H9 (cell line): ENCODE results near the gene CC2D1A. TPM values are rescaled to one million over a fixed set of nuclear protein-coding genes. Genes with fewer than 3 reads are reported as not detected.

Experiments used
- DNase-seq: peaks from one replicate; pipeline ENCODE4 v3.0.0-alpha.2; 2017
- H2AFZ ChIP-seq: one replicate; pipeline ENCODE4 v1.6.1; 2013; ENCODE audit warnings: mild to moderate bottlenecking, low read length, control low read depth, moderate library complexity
- H2AK5ac ChIP-seq: 2 replicates; pipeline ENCODE4 v1.6.1; 2013; ENCODE audit warnings: low read length, control low read depth, mixed read lengths; ENCODE audit not compliant: insufficient read length
- H2BK120ac ChIP-seq: one replicate; pipeline ENCODE4 v1.6.1; 2013; ENCODE audit warnings: low read depth, mild to moderate bottlenecking, low read length, control low read depth, inconsistent platforms; ENCODE audit not compliant: poor library complexity, severe bottlenecking
- H2BK12ac ChIP-seq: 2 replicates; pipeline ENCODE4 v1.6.1; 2013; ENCODE audit warnings: low read length, control low read depth, mixed read lengths, low read depth; ENCODE audit not compliant: insufficient read length
- H2BK15ac ChIP-seq: 2 replicates; pipeline ENCODE4 v1.6.1; 2013; ENCODE audit warnings: low read depth, low read length, control low read depth
- H2BK20ac ChIP-seq: one replicate; pipeline ENCODE4 v1.6.1; 2013; ENCODE audit warnings: low read depth, mild to moderate bottlenecking, low read length, control low read depth, inconsistent platforms; ENCODE audit not compliant: poor library complexity, severe bottlenecking
- H2BK5ac ChIP-seq: 2 replicates; pipeline ENCODE4 v1.6.1; 2013; ENCODE audit warnings: low read length, control low read depth, mixed read lengths; ENCODE audit not compliant: insufficient read length
- H3K14ac ChIP-seq: 2 replicates; pipeline ENCODE4 v1.6.1; 2013; ENCODE audit warnings: low read length, control low read depth; ENCODE audit not compliant: insufficient read depth
- H3K18ac ChIP-seq: 2 replicates; pipeline ENCODE4 v1.6.1; 2013; ENCODE audit warnings: low read depth, mild to moderate bottlenecking, mixed read lengths, low read length, control low read depth; ENCODE audit not compliant: insufficient read length
- H3K23ac ChIP-seq: 2 replicates; pipeline ENCODE4 v1.6.1; 2013; ENCODE audit warnings: low read length, control low read depth, mixed read lengths, low read depth; ENCODE audit not compliant: insufficient read length
- H3K23me2 ChIP-seq: 2 replicates; pipeline ENCODE4 v1.6.1; 2013; ENCODE audit warnings: low read depth, mild to moderate bottlenecking, mixed read lengths, low read length, control low read depth; ENCODE audit not compliant: insufficient read length, poor library complexity, severe bottlenecking
- H3K27ac ChIP-seq: 2 replicates; pipeline ENCODE4 v1.5.1; 2013; ENCODE audit warnings: low read length, control low read depth, mixed read lengths, low read depth; ENCODE audit not compliant: insufficient read length
- H3K27me3 ChIP-seq: 2 replicates; pipeline ENCODE4 v1.6.1; 2013; ENCODE audit warnings: low read length, control low read depth, inconsistent platforms; ENCODE audit not compliant: insufficient read depth
- H3K4ac ChIP-seq: 2 replicates; pipeline ENCODE4 v1.6.1; 2013; ENCODE audit warnings: low read depth, mild to moderate bottlenecking, control low read depth, inconsistent platforms, low read length, moderate library complexity
- H3K4me1 ChIP-seq: 2 replicates; pipeline ENCODE4 v1.6.1; 2013; ENCODE audit warnings: low read length, control low read depth, inconsistent platforms; ENCODE audit not compliant: insufficient read depth
- H3K4me2 ChIP-seq: 2 replicates; pipeline ENCODE4 v1.6.1; 2013; ENCODE audit warnings: low read length, control low read depth, mixed read lengths; ENCODE audit not compliant: insufficient read length, insufficient read depth
- H3K56ac ChIP-seq: 2 replicates; pipeline ENCODE4 v1.6.1; 2013; ENCODE audit warnings: low read depth, mild to moderate bottlenecking, mixed read lengths, low read length, control low read depth; ENCODE audit not compliant: insufficient read length
- H3K79me1 ChIP-seq: 2 replicates; pipeline ENCODE4 v1.6.1; 2013; ENCODE audit warnings: low read depth, mild to moderate bottlenecking, moderate library complexity, low read length, control low read depth, inconsistent platforms; ENCODE audit not compliant: insufficient read depth, poor library complexity, severe bottlenecking
- H3K79me2 ChIP-seq: 2 replicates; pipeline ENCODE4 v1.6.1; 2013; ENCODE audit warnings: low read length, control low read depth, inconsistent platforms; ENCODE audit not compliant: insufficient read depth
- H3K9ac ChIP-seq: 2 replicates; pipeline ENCODE4 v1.6.1; 2013; ENCODE audit warnings: low read length, control low read depth, mixed read lengths; ENCODE audit not compliant: insufficient read length; ENCODE audit errors: extremely low read depth
- H3K9me3 ChIP-seq: one replicate; pipeline ENCODE4 v1.6.1; 2013; ENCODE audit warnings: low read depth, low read length, inconsistent platforms; ENCODE audit not compliant: control insufficient read depth
- H3T11ph ChIP-seq: one replicate; pipeline ENCODE4 v1.6.1; 2013; ENCODE audit warnings: mild to moderate bottlenecking, low read length, control low read depth, inconsistent platforms
- H4K20me1 ChIP-seq: one replicate; pipeline ENCODE4 v1.6.1; 2013; ENCODE audit not compliant: control insufficient read depth, insufficient read length, insufficient read depth
- H4K5ac ChIP-seq: 2 replicates; pipeline ENCODE4 v1.6.1; 2013; ENCODE audit warnings: low read depth, mild to moderate bottlenecking, mixed read lengths, low read length, control low read depth; ENCODE audit not compliant: insufficient read length
- H4K8ac ChIP-seq: replicated peaks from 2 replicates; pipeline ENCODE4 v1.6.1; 2013; ENCODE audit warnings: low read length, control low read depth, mixed read lengths, low read depth; ENCODE audit not compliant: insufficient read length
- H4K91ac ChIP-seq: 2 replicates; pipeline ENCODE4 v1.6.1; 2013; ENCODE audit warnings: low read depth, mild to moderate bottlenecking, moderate library complexity, mixed read lengths, low read length, control low read depth; ENCODE audit not compliant: insufficient read length
- H3K27ac Mint-ChIP-seq, 3 experiments: 2 replicates in 2 of 3; 3 replicates in 1 of 3; pipeline ENCODE4 v1.8.0; 2020 to 2021; ENCODE audit warnings: mixed read lengths in 3 of 3, mild to moderate bottlenecking in 1 of 3, moderate library complexity in 1 of 3
- H3K27me3 Mint-ChIP-seq: 2 replicates; pipeline ENCODE4 v1.8.0; 2021; ENCODE audit warnings: low read depth, mild to moderate bottlenecking, moderate library complexity, mixed read lengths
- H3K36me3 Mint-ChIP-seq, 3 experiments: 2 replicates in 2 of 3; 3 replicates in 1 of 3; pipeline ENCODE4 v1.8.0; 2020 to 2021; ENCODE audit warnings: low read depth in 3 of 3, mixed read lengths in 3 of 3; ENCODE audit not compliant: insufficient read depth in 1 of 3
- H3K4me1 Mint-ChIP-seq, 2 experiments: 2 replicates each; pipeline ENCODE4 v1.8.0; 2020; ENCODE audit warnings: mixed read lengths in 2 of 2
- H3K4me3 Mint-ChIP-seq, 2 experiments: 2 replicates in 1 of 2; 3 replicates in 1 of 2; pipeline ENCODE4 v1.8.0; 2020 to 2021; ENCODE audit warnings: mild to moderate bottlenecking in 2 of 2, mixed read lengths in 2 of 2, moderate library complexity in 1 of 2
- H3K9me3 Mint-ChIP-seq, 2 experiments: 2 replicates in 1 of 2; 3 replicates in 1 of 2; pipeline ENCODE4 v1.8.0; 2020; ENCODE audit warnings: mild to moderate bottlenecking in 2 of 2, mixed read lengths in 2 of 2, moderate library complexity in 1 of 2
- CTCF ChIP-seq: fragments of 200-600 bp; sonication (generic); conservative IDR thresholded peaks from 3 replicates; pipeline ENCODE4 v1.8.0; 2021; ENCODE audit warnings: antibody characterized with exemption, mild to moderate bottlenecking
- WGBS: extraction: QIAGEN DNeasy Blood & Tissue Kit; methylation state at CpG from one replicate; pipeline ENCODE4 v1.1.7; 2013; ENCODE audit warnings: missing lambda C conversion rate, low lambda C conversion rate, mixed read lengths; ENCODE audit not compliant: insufficient read length; ENCODE audit errors: extremely low coverage; 5-methylcytosine and 5-hydroxymethylcytosine counted together
- total RNA-seq: library from RNA; stranded (reverse); gene quantifications from 2 replicates; pipeline ENCODE4 v1.2.1, GENCODE V29; 2021

CC2D1A gene
- total RNA-seq, 1 experiment from 2014 or later: 48.5 TPM

- Histone ChIP-seq H3K4me2 (no peak overlapping the region), H2BK120ac (no peak overlapping the region), H3K27ac (no peak overlapping the region), H3T11ph (no peak overlapping the region), H3K4me1 (no peaks in the 10 kb centered on the region), H2BK15ac (no peak overlapping the region), H3K56ac (no peak overlapping the region), H4K5ac (no peak overlapping the region), H4K91ac (no peak overlapping the region), H4K8ac (no peak overlapping the region), H3K23me2 (peaks cover 6% of the 10 kb centered on the region), H3K4ac (no peak overlapping the region), H2AFZ (no peak overlapping the region), H4K20me1 (no peaks in the 10 kb centered on the region), H3K9ac (no peak overlapping the region), H2BK5ac (no peak overlapping the region), H2BK20ac (no peak overlapping the region), H3K27me3 (no peaks in the 10 kb centered on the region), H3K18ac (no peak overlapping the region), H2BK12ac (no peak overlapping the region), H3K79me1 (peaks cover 8% of the 10 kb centered on the region), H3K9me3 (no peaks in the 10 kb centered on the region), H3K23ac (no peak overlapping the region), H3K14ac (no peak overlapping the region), H2AK5ac (no peak overlapping the region), H3K79me2 (peaks cover 6% of the 10 kb centered on the region; the same call in 1 of the 2 replicates)
- no peaks in the 10 kb centered on the region for H3K27me3 Mint-ChIP-seq
- no CpG with 5 or more reads among the region's 12 CpGs for WGBS
- H3K9me3 Mint-ChIP-seq: no peaks in the 10 kb centered on the region
- H3K4me1 Mint-ChIP-seq: peaks cover 12 to 13% of the 10 kb centered on the region in 2 experiments
- H3K4me3 Mint-ChIP-seq: no peak overlapping the region
- no peak for DNase-seq
- TF ChIP-seq CTCF: no peak
- H3K27ac Mint-ChIP-seq: peak overlapping the region in 2 of 3 experiments; percentile 61 to 80; a peak in 4 of 7 replicates
- peaks cover 22 to 60% (median 60%) of the 10 kb centered on the region in 3 experiments; a peak in 6 of 7 replicates for H3K36me3 Mint-ChIP-seq
Measured at GRCh38 chr19:13958043-13958442, 52.0 kb downstream of the CC2D1A start.
